ENCODE measurements around the gene RAB3C.

- TF ChIP-seq CTCF (optimal IDR thresholded peaks at IDR 0.05 in 1 of 3, IDR thresholded peaks at IDR 0.05 in 1 of 3, conservative IDR thresholded peaks at IDR 0.05 in 1 of 3; ENCODE audit: extremely low read depth in 1 of 3, insufficient read depth in 2 of 3, low read length in 3 of 3) (no peak), EZH2 (IDR thresholded peaks at IDR 0.05; ENCODE audit: low read length) (no peak)
Measured at GRCh38 chr5:58745350-58745749, 162.5 kb downstream of the RAB3C start.
